K562 (cell line): Measurements from ENCODE around the gene CHSY3. TPM values are rescaled to one million over a fixed set of nuclear protein-coding genes. Genes with fewer than 3 reads are reported as not detected.

Source experiments
- ATAC-seq: fragments of 200-7000 bp; cut with Tn5 transposase; 3 replicates; pipeline ENCODE4 v1.9.1; 2020; ENCODE audit warnings: moderate library complexity
- BruUV-seq: library from RNA; stranded (reverse); fragments of 400-500 nt; replicated peaks from 2 replicates; lab custom pipeline; 2021; lab: Mats Ljungman, UMichigan
- CTCF ChIA-PET: fragments of 300-600 bp; formaldehyde crosslinking; extraction: SDS; loops from one replicate; lab custom pipeline; 2021; ENCODE audit warnings: low intra/inter-chr PET ratio; lab: Yijun Ruan, JAX
- POLR2A ChIA-PET: fragments of 300-600, 350-650 bp; sonication (Branson Sonifier 250); formaldehyde crosslinking; extraction: SDS; loops from one replicate; lab custom pipeline; 2021; ENCODE audit warnings: antibody characterized with exemption, inconsistent platforms; lab: Yijun Ruan, JAX
- DNase-seq, 4 experiments: peaks; one replicate each; pipeline versions ENCODE4 v3.0.0 to v3.0.0-alpha.2; 2011 to 2018; ENCODE audit warnings: low spot score in 3 of 4, mixed read lengths in 3 of 4; ENCODE audit errors: extremely low read depth in 1 of 4
- FAIRE-seq: peaks from 2 replicates; lab custom pipeline; 2011; peaks lifted over from hg19 to GRCh38; lab: Jason Lieb, UNC
- H2AFZ ChIP-seq: 2 replicates; pipeline ENCODE4 v1.6.0; 2011; ENCODE audit warnings: low read depth, low read length, control low read depth, inconsistent platforms
- H3K27ac ChIP-seq: fragments of 200-600 bp; 3 replicates; pipeline ENCODE4 v1.8.0; 2011; ENCODE audit warnings: low read depth, mild to moderate bottlenecking, control low read depth, inconsistent platforms, low read length, moderate library complexity, mixed read lengths; ENCODE audit errors: extremely low read depth
- H3K27me3 ChIP-seq, 2 experiments: fragments of 300-600 bp in 1 of 2; 2 replicates in 1 of 2; 3 replicates in 1 of 2; pipeline versions ENCODE4 v1.6.0 to v1.8.0; 2011; ENCODE audit warnings: inconsistent platforms in 2 of 2, low read length in 2 of 2, mild to moderate bottlenecking in 1 of 2, mixed read lengths in 1 of 2, moderate library complexity in 1 of 2; ENCODE audit not compliant: control insufficient read depth in 2 of 2, insufficient read depth in 2 of 2
- H3K36me3 ChIP-seq: fragments of 300-600 bp; 3 replicates; pipeline ENCODE4 v1.8.0; 2011; ENCODE audit warnings: mild to moderate bottlenecking, low read length, inconsistent platforms; ENCODE audit not compliant: control insufficient read depth, insufficient read depth
- H3K4me1 ChIP-seq, 2 experiments: fragments of 200-600 bp in 1 of 2; replicated peaks in 1 of 2; 2 replicates in 1 of 2; 3 replicates in 1 of 2; pipeline versions ENCODE4 v1.5.1 to v1.8.0; 2011; ENCODE audit warnings: inconsistent platforms in 2 of 2, low read length in 2 of 2, mild to moderate bottlenecking in 1 of 2, mixed read lengths in 1 of 2, moderate library complexity in 1 of 2; ENCODE audit not compliant: control insufficient read depth in 2 of 2, insufficient read depth in 2 of 2
- H3K4me2 ChIP-seq: 2 replicates; pipeline ENCODE4 v1.6.1; 2011; ENCODE audit warnings: low read length, control low read depth, inconsistent platforms, mixed read lengths; ENCODE audit not compliant: insufficient read depth
- H3K4me3 ChIP-seq: fragments of 200-600 bp; sonication (generic), shearing (Covaris generic); 2 replicates; pipeline ENCODE4 v1.5.1; 2016; ENCODE audit warnings: control low read depth, inconsistent platforms
- H3K79me2 ChIP-seq: fragments of 200-600 bp; 3 replicates; pipeline ENCODE4 v1.8.0; 2011; ENCODE audit warnings: low read length, inconsistent platforms; ENCODE audit not compliant: control insufficient read depth, insufficient read depth
- H3K9ac ChIP-seq, 2 experiments: 2 replicates each; pipeline versions ENCODE4 v1.6.0 to v1.6.1; 2011; ENCODE audit warnings: low read depth in 2 of 2, low read length in 2 of 2, control low read depth in 1 of 2, inconsistent platforms in 1 of 2, mild to moderate bottlenecking in 1 of 2, mixed read lengths in 1 of 2; ENCODE audit not compliant: insufficient read depth in 1 of 2
- H3K9me1 ChIP-seq: one replicate; pipeline ENCODE4 v1.6.0; 2011; ENCODE audit warnings: inconsistent platforms, mild to moderate bottlenecking, low read length, moderate library complexity; ENCODE audit not compliant: control insufficient read depth, insufficient read depth
- H3K9me3 ChIP-seq: replicated peaks from 2 replicates; pipeline ENCODE4 v1.5.1; 2011; ENCODE audit warnings: low read depth, low read length, inconsistent platforms; ENCODE audit not compliant: control insufficient read depth, insufficient read depth
- H4K20me1 ChIP-seq: replicated peaks from 2 replicates; pipeline ENCODE4 v1.6.1; 2011; ENCODE audit warnings: low read length, inconsistent platforms, mixed read lengths; ENCODE audit not compliant: control insufficient read depth, insufficient read depth
- C11orf30 ChIP-seq: fragments of 450-650 bp; IDR thresholded peaks from 2 replicates; pipeline ENCODE4 v1.6.1; 2016; ENCODE audit warnings: low read depth, mild to moderate bottlenecking
- CEBPG ChIP-seq, 3 experiments: fragments of 200-800 bp in 1 of 3; sonication (Bioruptor generic) in 1 of 3; sonication (generic) in 1 of 3; formaldehyde crosslinking in 1 of 3; IDR thresholded peaks in 2 of 3; conservative IDR thresholded peaks in 1 of 3; 2 replicates each; pipeline versions ENCODE4 v1.6.1 to v1.8.0; 2016 to 2022; ENCODE audit warnings: missing compliant biosample characterization in 2 of 3, missing genetic modification characterization in 2 of 3, mild to moderate bottlenecking in 1 of 3, missing genetic modification reagents in 1 of 3
- GTF2E2 ChIP-seq: fragments of 200-800 bp; sonication (Bioruptor generic); IDR thresholded peaks from 2 replicates; pipeline ENCODE4 v1.6.1; 2016; ENCODE audit warnings: missing genetic modification characterization, missing compliant biosample characterization
- KAT7 ChIP-seq: sonication (generic); formaldehyde crosslinking; IDR thresholded peaks from 2 replicates; pipeline ENCODE4 v1.8.0; 2022; ENCODE audit warnings: missing genetic modification reagents, mild to moderate bottlenecking, borderline replicate concordance
- KDM5B ChIP-seq: fragments of 200-600 bp; sonication (generic); IDR thresholded peaks from 2 replicates; pipeline ENCODE4 v1.6.1; 2012; ENCODE audit warnings: low read depth, mild to moderate bottlenecking, moderate library complexity, low read length, control low read depth, inconsistent platforms; ENCODE audit not compliant: insufficient replicate concordance
- LEF1 ChIP-seq: fragments of 450-650 bp; IDR thresholded peaks from 2 replicates; pipeline ENCODE4 v1.6.1; 2016; ENCODE audit warnings: mild to moderate bottlenecking
- MCM7 ChIP-seq, 2 experiments: fragments of 450-650 bp; IDR thresholded peaks; 2 replicates each; pipeline ENCODE4 v1.6.1; 2016 to 2018
- NR2C1 ChIP-seq, 2 experiments: fragments of 450-650 bp; IDR thresholded peaks; 2 replicates each; pipeline ENCODE4 v1.6.1; 2017; ENCODE audit warnings: mild to moderate bottlenecking in 2 of 2, antibody characterized with exemption in 1 of 2, inconsistent platforms in 1 of 2, missing compliant biosample characterization in 1 of 2, missing genetic modification characterization in 1 of 2
- POLR3G ChIP-seq: IDR thresholded peaks from 2 replicates; pipeline ENCODE4 v1.6.1; 2011; ENCODE audit not compliant: insufficient read length, insufficient replicate concordance; ENCODE audit errors: extremely low read depth
- PRMT5 ChIP-seq: sonication (generic); formaldehyde crosslinking; IDR thresholded peaks from 2 replicates; pipeline ENCODE4 v1.5.0; 2020; ENCODE audit warnings: missing genetic modification reagents
- SRSF3 ChIP-seq: fragments of 200-400 bp; formaldehyde crosslinking; IDR thresholded peaks from 2 replicates; pipeline ENCODE4 v1.6.1; 2016; ENCODE audit warnings: mild to moderate bottlenecking, low read length, moderate library complexity; ENCODE audit not compliant: insufficient read depth
- SRSF9 ChIP-seq: fragments of 200-400 bp; formaldehyde crosslinking; IDR thresholded peaks from 2 replicates; pipeline ENCODE4 v1.6.1; 2017; ENCODE audit warnings: low read depth, low read length, borderline replicate concordance
- STAG1 ChIP-seq: sonication (generic); formaldehyde crosslinking; IDR thresholded peaks from 2 replicates; pipeline ENCODE4 v1.5.0; 2020; ENCODE audit warnings: missing genetic modification reagents, borderline replicate concordance
- TBP ChIP-seq: optimal IDR thresholded peaks from 2 replicates; pipeline ENCODE3; 2011; ENCODE audit warnings: low read depth, low read length, improper control_type of control experiment
- YBX1 ChIP-seq: fragments of 450-650 bp; IDR thresholded peaks from 2 replicates; pipeline ENCODE4 v1.7.1; 2016; ENCODE audit warnings: mild to moderate bottlenecking
- ZNF253 ChIP-seq: fragments of 250-450 bp; sonication (Bioruptor Pico); conservative IDR thresholded peaks from 2 replicates; pipeline ENCODE4 v1.6.1; 2021; ENCODE audit warnings: mild to moderate bottlenecking
- ZSCAN32 ChIP-seq: fragments of 450-650 bp; formaldehyde crosslinking; IDR thresholded peaks from 2 replicates; pipeline ENCODE4 v1.4.0; 2020; ENCODE audit warnings: mild to moderate bottlenecking, moderate library complexity
- WGBS: fragments of 100-300 bp; shearing (Covaris generic); methylation state at CpG from one replicate; pipeline ENCODE4 v1.1.6; 2016; ENCODE audit warnings: low coverage, mixed read lengths; ENCODE audit not compliant: insufficient coverage; ENCODE audit errors: missing lambda C conversion rate; 5-methylcytosine and 5-hydroxymethylcytosine counted together
- in situ Hi-C: fragments of 300-500 bp; cut with MboI; formaldehyde crosslinking; loops from 4 replicates; pipeline ENCODE4 v1.15.0; 2018; ENCODE audit warnings: inconsistent platforms, mixed read lengths
- intact Hi-C: fragments of 100-400 bp; cut with micrococcal nuclease; formaldehyde crosslinking; loops from 2 replicates; pipeline ENCODE4 v1.14.2; 2022
- polyA plus RNA-seq, 8 experiments: library from polyadenylated mRNA; depleted of rRNA in 4 of 8; stranded (reverse) in 5 of 8; unstranded in 3 of 8; fragments of >200 nt; fragmentation: Nextera tagmentation in 2 of 8; fragmentation: Illumina TruSeq in 1 of 8; extraction: Ambion mirVana in 2 of 8; extraction: Trizol in 1 of 8; gene quantifications; 2 replicates each; pipeline versions ENCODE4 v1.2.1 to v1.2.3, GENCODE V29; 2011 to 2014; ENCODE audit warnings: inconsistent platforms in 1 of 8, missing spikeins in 1 of 8
- total RNA-seq, 7 experiments: library from RNA; depleted of rRNA in 6 of 7; stranded (reverse); fragments of >200 nt in 6 of 7; fragmentation: Illumina TruSeq in 2 of 7; extraction: Trizol in 2 of 7; gene quantifications; 2 replicates each; pipeline versions ENCODE4 v1.2.1 to v1.2.3, GENCODE V29; 2011 to 2021; ENCODE audit warnings: low replicate concordance in 1 of 7
- TF ChIP-seq, protein P1 (sequence below): fragments of 450-650 bp; formaldehyde crosslinking; IDR thresholded peaks from 2 replicates; pipeline ENCODE4 v1.4.0; 2020; ENCODE audit warnings: mild to moderate bottlenecking, moderate library complexity

Gene CHSY3
- total and polyA plus RNA-seq, 9 of the 15 experiments (the other 6 are each of a cell fraction or from before 2014, with no cell fraction given) = 0.04 TPM; not detected in 8

DNA sequence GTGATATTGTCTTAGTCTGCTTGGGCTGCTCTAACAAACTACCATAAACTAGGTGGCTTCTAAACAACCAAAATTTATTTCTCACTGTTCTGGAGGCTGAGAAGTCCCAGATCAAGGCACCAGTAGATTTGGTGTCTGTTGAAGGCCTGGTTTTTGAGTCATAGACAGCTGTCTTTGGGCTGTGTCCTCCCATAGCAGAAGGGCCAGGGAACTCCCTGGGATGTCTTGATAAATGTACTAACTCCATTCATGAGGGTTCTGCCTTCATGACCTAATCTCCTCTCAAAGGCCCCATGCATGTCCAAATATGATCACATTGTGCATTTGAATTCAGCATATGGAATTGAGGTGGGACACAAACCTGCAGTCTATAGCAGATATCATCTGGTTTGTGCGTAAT is 121.2 kb downstream of the CHSY3 start:
- Histone ChIP-seq H3K36me3 (no peaks in the 10 kb centered on the region), H3K27ac (no peak overlapping the region), H3K9me1 (no peaks in the 10 kb centered on the region), H3K4me3 (no peak overlapping the region), H2AFZ (no peak overlapping the region), H3K4me2 (no peak overlapping the region), H3K27me3 (no peaks in the 10 kb centered on the region), H4K20me1 (no peaks in the 10 kb centered on the region), H3K79me2 (no peaks in the 10 kb centered on the region), H3K4me1 (no peaks in the 10 kb centered on the region), H3K9me3 (0 out of 2 replicates have a peak, but pooled peaks cover 2% of the 10 kb centered on the region), H3K9ac (no peak overlapping the region)
- no peak for ATAC-seq
- ChIA-PET CTCF (no interaction called here), POLR2A (no interaction called here)
- no peak for DNase-seq
- no peak for TF ChIP-seq MCM7 (IDR thresholded peaks at IDR 0.05)
- TF ChIP-seq, protein P1, sequence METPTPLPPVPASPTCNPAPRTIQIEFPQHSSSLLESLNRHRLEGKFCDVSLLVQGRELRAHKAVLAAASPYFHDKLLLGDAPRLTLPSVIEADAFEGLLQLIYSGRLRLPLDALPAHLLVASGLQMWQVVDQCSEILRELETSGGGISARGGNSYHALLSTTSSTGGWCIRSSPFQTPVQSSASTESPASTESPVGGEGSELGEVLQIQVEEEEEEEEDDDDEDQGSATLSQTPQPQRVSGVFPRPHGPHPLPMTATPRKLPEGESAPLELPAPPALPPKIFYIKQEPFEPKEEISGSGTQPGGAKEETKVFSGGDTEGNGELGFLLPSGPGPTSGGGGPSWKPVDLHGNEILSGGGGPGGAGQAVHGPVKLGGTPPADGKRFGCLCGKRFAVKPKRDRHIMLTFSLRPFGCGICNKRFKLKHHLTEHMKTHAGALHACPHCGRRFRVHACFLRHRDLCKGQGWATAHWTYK = no peak
- TF ChIP-seq ZNF253 = no peak
- TF ChIP-seq POLR3G = no peak
- no peak for TF ChIP-seq PRMT5
- TF ChIP-seq YBX1 = no peak
- no peak for TF ChIP-seq CEBPG (CRISPR knock-in tag; IDR thresholded peaks at IDR 0.05)
- TF ChIP-seq CEBPG (tag; conservative IDR thresholded peaks at IDR 0.05 in 1 of 2, IDR thresholded peaks at IDR 0.05 in 1 of 2) = no peak
- no peak for TF ChIP-seq SRSF3
- no peak for TF ChIP-seq KDM5B
- no peak for TF ChIP-seq STAG1 (CRISPR knock-in tag)
- no peak for TF ChIP-seq NR2C1 (IDR thresholded peaks at IDR 0.05)
- no peak for TF ChIP-seq NR2C1 (tag; IDR thresholded peaks at IDR 0.05)
- TF ChIP-seq LEF1 = no peak
- no peak for TF ChIP-seq KAT7 (CRISPR knock-in tag)
- no peak for TF ChIP-seq GTF2E2 (tag)
- TF ChIP-seq ZSCAN32 = no peak
- TF ChIP-seq TBP = no peak
- no peak for TF ChIP-seq C11orf30
- TF ChIP-seq SRSF9 = no peak
- intact Hi-C loops = no loop called here
- FAIRE-seq = no peak
- WGBS = 0% methylated on average over 1 of the region's 1 CpG
- in situ Hi-C loops = no loop called here
- no TSS peak for BruUV-seq
